ENCODE data around the gene CAST.
A peak's percentile ranks its signal among the peaks of the same experiment; 100 is the strongest.

Gene CAST

GRCh38 chr5:96823900-96824380, 161.8 kb downstream of the CAST start:
- peak; percentile 95 for FAIRE-seq

Measured in islet of Langerhans (tissue), 1 donor.